Right lobe of liver (tissue), 6 donors: ENCODE data around the gene CACNG1. TPM values are rescaled to one million over a fixed set of nuclear protein-coding genes. Genes with fewer than 3 reads are reported as not detected.
"Not testable (repeated sequence)": the region's sequence is repeated elsewhere in the genome, so short reads cannot be mapped to it uniquely, and the experiment has no call there.

Experiments used
- ATAC-seq, 4 donors: fragments of 200-7000 bp; cut with Tn5 transposase; one replicate each; pipeline ENCODE4 v1.9.1; 2020; ENCODE audit warnings: mild to moderate bottlenecking in 4 of 4, moderate library complexity in 4 of 4
- DNase-seq, 3 donors: peaks; one replicate each; pipeline ENCODE4 v3.0.0-alpha.2; 2020
- H3K27ac ChIP-seq, 3 donors: fragments of 200-600 bp; one replicate each; pipeline ENCODE4 v1.8.0; 2022
- H3K27me3 ChIP-seq, 2 donors: fragments of 200-600 bp; one replicate each; pipeline ENCODE4 v1.8.0; 2022
- H3K36me3 ChIP-seq, 4 donors: fragments of 200-600 bp; sonication (generic) in 1 of 4; one replicate each; pipeline versions ENCODE4 v1.5.1 to v1.8.0; 2017 to 2022; ENCODE audit warnings: control low read depth in 1 of 4
- H3K4me1 ChIP-seq, 4 donors: fragments of 200-600 bp; sonication (generic) in 1 of 4; one replicate each; pipeline versions ENCODE4 v1.5.1 to v1.8.0; 2017 to 2022; ENCODE audit warnings: control low read depth in 1 of 4
- H3K4me3 ChIP-seq, 3 donors: fragments of 200-600 bp; one replicate each; pipeline ENCODE4 v1.8.0; 2022
- H3K9me3 ChIP-seq, 4 donors: fragments of 200-600 bp; sonication (generic) in 1 of 4; one replicate each; pipeline versions ENCODE4 v1.5.1 to v1.8.0; 2017 to 2022; ENCODE audit warnings: control low read depth in 1 of 4
- CTCF ChIP-seq, 4 donors: fragments of 200-600 bp in 3 of 4; fragments of 450-650 bp in 1 of 4; IDR thresholded peaks; one replicate each; pipeline versions ENCODE4 v1.5.1 to v1.8.0; 2016 to 2022; ENCODE audit warnings: antibody characterized with exemption in 4 of 4, mild to moderate bottlenecking in 2 of 4
- POLR2A ChIP-seq: fragments of 450-650 bp; IDR thresholded peaks from one replicate; pipeline ENCODE4 v1.6.1; 2017; ENCODE audit warnings: antibody characterized with exemption, mild to moderate bottlenecking
- whole genome bisulfite sequencing: methylation state at CpG from one replicate; pipeline ENCODE4 v1.1.6; 2018; ENCODE audit warnings: low coverage, low lambda C conversion rate; ENCODE audit not compliant: insufficient coverage; ENCODE audit errors: missing lambda C conversion rate; 5-methylcytosine and 5-hydroxymethylcytosine counted together
- intact Hi-C, 2 donors: fragments of 100-400 bp; cut with DNase I; formaldehyde crosslinking; loops; one replicate each; pipeline versions ENCODE4 v1.11.2 to v1.14.1; 2022
- total RNA-seq, 6 experiments: library from RNA; depleted of rRNA in 2 of 6; stranded (reverse); fragments of >200 nt in 2 of 6; fragmentation: NEBNext Ultra II Directional in 3 of 6; extraction: Animal tissue kit (Norgen Biotek cat#: 25700) in 3 of 6; gene quantifications; one replicate each; pipeline versions ENCODE4 v1.1.0 to v1.2.4, GENCODE V29; 2016 to 2023
- donor health status: DM: no; HTN: yes; CAD: no.
- donor health status: DM: no; HTN: no; CAD: no.
- donor health status: DM: no; HTN: no; CAD: no.
- donor health status: DM: no; HTN: yes; CAD: no.
- donor health status: DM: no; HTN: yes; CAD: no.

CACNG1 gene
- total RNA-seq, 6 experiments from 2014 or later = not detected

- 43% methylated on average over 1 of the region's 1 CpG for WGBS
- Histone ChIP-seq H3K27me3 (no peaks in the 10 kb centered on the region), H3K4me1 (peaks cover 0 to 20% (median 4%) of the 10 kb centered on the region in 4 donors), H3K27ac (no peak overlapping the region), H3K9me3 (no peaks in the 10 kb centered on the region), H3K36me3 (peaks cover 0 to 20% (median 3%) of the 10 kb centered on the region in 4 donors), H3K4me3 (no peak overlapping the region)
- no peak for DNase-seq
- TF ChIP-seq CTCF (IDR thresholded peaks at IDR 0.05) = peak in 1 of 4 donors; percentile 15
- no peak for TF ChIP-seq POLR2A
- no peak for ATAC-seq
- intact Hi-C loops = no loop called here
Observed at GRCh38 chr17:67082107-67082506, 37.8 kb downstream of the CACNG1 start.

- H3K36me3 ChIP-seq = peaks cover 0 to 22% (median 4%) of the 10 kb centered on the region in 4 donors
- no peaks in the 10 kb centered on the region for H3K4me1 ChIP-seq
- no peaks in the 10 kb centered on the region for H3K9me3 ChIP-seq
- ATAC-seq = no peak
- H3K27ac ChIP-seq = no peak overlapping the region
- H3K27me3 ChIP-seq = no peaks in the 10 kb centered on the region
- intact Hi-C loops = no loop called here
- TF ChIP-seq CTCF (IDR thresholded peaks at IDR 0.05) = no peak
- TF ChIP-seq POLR2A = no peak
- H3K4me3 ChIP-seq = no peak overlapping the region
- WGBS = 74% methylated on average over 3 of the region's 3 CpGs
- DNase-seq = no peak
Observed at GRCh38 chr17:67085406-67085805, 41.1 kb downstream of the CACNG1 start.

DNA sequence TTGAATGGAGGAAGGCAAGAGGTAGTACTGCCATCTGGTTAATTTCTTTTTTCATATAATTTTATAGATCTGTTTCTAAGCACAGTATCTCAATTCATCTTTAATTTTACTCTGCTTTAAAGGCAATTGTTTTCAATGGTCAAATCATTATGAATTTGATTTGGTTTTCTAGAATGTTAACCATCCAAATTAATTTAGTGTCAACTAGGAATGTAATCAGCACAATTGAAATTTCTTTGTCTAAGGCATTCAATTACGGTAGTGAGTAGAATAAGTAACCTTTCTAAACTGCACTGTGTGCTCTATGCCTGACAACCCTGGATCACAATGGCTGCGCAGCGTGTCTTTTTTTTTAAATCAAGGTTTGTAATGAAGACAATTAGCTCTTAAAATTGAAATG is 44.3 kb downstream of the CACNG1 start:
- intact Hi-C loops = no loop called here
- WGBS = 95% methylated on average over 3 of the region's 3 CpGs
- H3K4me1 ChIP-seq = no peaks in the 10 kb centered on the region
- no peaks in the 10 kb centered on the region for H3K27me3 ChIP-seq
- no peak overlapping the region for H3K27ac ChIP-seq
- TF ChIP-seq POLR2A (no peak), CTCF (IDR thresholded peaks at IDR 0.05) (no peak)
- no peak overlapping the region for H3K4me3 ChIP-seq
- ATAC-seq = no peak
- H3K9me3 ChIP-seq = no peaks in the 10 kb centered on the region
- no peak for DNase-seq
- peaks cover 0 to 22% (median 4%) of the 10 kb centered on the region in 4 donors for H3K36me3 ChIP-seq

- ATAC-seq (no peak), DNase-seq (no peak)
- H3K9me3 ChIP-seq = no peaks in the 10 kb centered on the region
- peaks cover 0 to 22% (median 4%) of the 10 kb centered on the region in 4 donors for H3K36me3 ChIP-seq
- no peaks in the 10 kb centered on the region for H3K4me1 ChIP-seq
- intact Hi-C loops = no loop called here
- TF ChIP-seq CTCF (IDR thresholded peaks at IDR 0.05) (no peak), POLR2A (no peak)
- no peak overlapping the region for H3K27ac ChIP-seq
- no peak overlapping the region for H3K4me3 ChIP-seq
- H3K27me3 ChIP-seq = no peaks in the 10 kb centered on the region
Observed at GRCh38 chr17:67090341-67090740, 46.0 kb downstream of the CACNG1 start.

DNA sequence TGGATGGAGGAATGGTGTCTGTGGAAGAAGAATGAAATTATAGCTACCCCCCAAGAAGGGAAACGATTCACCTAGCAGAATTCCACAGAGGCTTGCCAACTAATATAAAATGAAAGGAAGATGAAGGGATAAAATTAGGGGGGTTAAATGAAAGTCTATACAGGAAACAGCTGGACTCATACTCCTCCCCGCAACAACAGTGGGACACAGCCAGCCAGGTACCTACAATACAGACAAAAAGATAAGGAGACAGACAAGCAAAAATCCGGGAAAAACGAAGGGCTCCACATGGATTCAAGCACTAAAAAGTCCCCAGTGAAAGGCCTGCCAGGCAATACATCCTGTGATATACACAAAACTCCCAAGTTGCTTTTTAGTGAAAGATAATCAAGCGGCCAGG is 47.9 kb downstream of the CACNG1 start:
- ATAC-seq (no peak), DNase-seq (no peak)
- TF ChIP-seq POLR2A (no peak), CTCF (IDR thresholded peaks at IDR 0.05) (no peak)
- Histone ChIP-seq H3K4me1 (no peaks in the 10 kb centered on the region), H3K27me3 (no peaks in the 10 kb centered on the region), H3K36me3 (peaks cover 0 to 7% (median under 1%) of the 10 kb centered on the region in 4 donors), H3K4me3 (no peak overlapping the region), H3K27ac (no peak overlapping the region), H3K9me3 (no peaks in the 10 kb centered on the region)
- intact Hi-C loops = no loop called here
- WGBS = 88% methylated on average over 5 of the region's 5 CpGs

DNA sequence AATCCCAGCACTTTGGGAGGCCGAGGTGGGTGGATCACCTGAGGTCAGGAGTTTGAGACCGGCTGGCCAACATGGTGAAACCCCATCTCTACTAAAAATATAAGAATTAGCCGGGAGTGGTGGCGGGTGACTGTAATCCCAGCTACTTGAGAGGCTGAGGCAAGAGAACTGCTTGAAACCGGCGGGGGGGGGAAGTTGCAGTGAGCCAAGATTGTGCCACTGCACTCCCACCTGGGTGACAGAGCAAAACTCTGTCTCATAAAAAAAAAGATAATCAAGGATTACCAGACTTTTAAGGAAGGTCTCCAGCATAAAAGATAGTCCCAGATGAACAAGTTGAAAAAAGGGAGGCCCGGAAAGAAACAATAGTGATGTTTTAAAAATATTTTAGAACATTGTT is 48.4 kb downstream of the CACNG1 start:
- ATAC-seq, H3K36me3 ChIP-seq, H3K27ac ChIP-seq, DNase-seq, H3K27me3 ChIP-seq, H3K4me3 ChIP-seq, H3K9me3 ChIP-seq, H3K4me1 ChIP-seq, intact Hi-C loops: not testable (repeated sequence)
- 93% methylated on average over 4 of the region's 7 CpGs for WGBS
